Endodermal cell (in vitro differentiated cells): ENCODE measurements around the gene PLAC8L1. TPM values are rescaled to one million over a fixed set of nuclear protein-coding genes. Genes with fewer than 3 reads are reported as not detected.

Source experiments
- DNase-seq: peaks from one replicate; pipeline ENCODE4 v3.0.0-alpha.2; 2017
- H3K27ac ChIP-seq: 2 replicates; pipeline ENCODE4 v1.5.1; 2013; ENCODE audit warnings: mild to moderate bottlenecking, low read depth, low read length, moderate library complexity
- H3K27me3 ChIP-seq: 2 replicates; pipeline ENCODE4 v1.6.1; 2013; ENCODE audit warnings: mild to moderate bottlenecking, low read length, moderate library complexity; ENCODE audit not compliant: insufficient read depth, control insufficient read depth, poor library complexity, severe bottlenecking
- H3K36me3 ChIP-seq: 2 replicates; pipeline ENCODE4 v1.7.0; 2013; ENCODE audit warnings: mild to moderate bottlenecking, low read length, moderate library complexity; ENCODE audit not compliant: control insufficient read depth, insufficient read depth
- H3K4me1 ChIP-seq: one replicate; pipeline ENCODE4 v1.7.0; 2013; ENCODE audit warnings: low read length; ENCODE audit not compliant: control insufficient read depth, insufficient read depth
- H3K4me3 ChIP-seq: 2 replicates; pipeline ENCODE4 v1.5.1; 2013; ENCODE audit warnings: mild to moderate bottlenecking, low read length, moderate library complexity
- H3K9ac ChIP-seq: 2 replicates; pipeline ENCODE4 v1.6.1; 2013; ENCODE audit warnings: mild to moderate bottlenecking, low read length, moderate library complexity; ENCODE audit not compliant: poor library complexity, severe bottlenecking; ENCODE audit errors: extremely low read depth
- H3K9me3 ChIP-seq: 2 replicates; pipeline ENCODE4 v1.6.1; 2013; ENCODE audit warnings: mild to moderate bottlenecking, low read length, moderate library complexity; ENCODE audit not compliant: control insufficient read depth
- H3K27ac Mint-ChIP-seq: 2 replicates; pipeline ENCODE4 v1.8.0; 2020; ENCODE audit warnings: mixed read lengths
- H3K27me3 Mint-ChIP-seq: 2 replicates; pipeline ENCODE4 v1.8.0; 2021; ENCODE audit warnings: mild to moderate bottlenecking, mixed read lengths; ENCODE audit not compliant: insufficient read depth
- H3K36me3 Mint-ChIP-seq: 2 replicates; pipeline ENCODE4 v1.8.0; 2020; ENCODE audit warnings: low read depth, mixed read lengths
- H3K4me1 Mint-ChIP-seq: 2 replicates; pipeline ENCODE4 v1.8.0; 2020; ENCODE audit warnings: mixed read lengths
- H3K4me3 Mint-ChIP-seq: 2 replicates; pipeline ENCODE4 v1.8.0; 2020; ENCODE audit warnings: mild to moderate bottlenecking, moderate library complexity, mixed read lengths
- H3K9me3 Mint-ChIP-seq: 2 replicates; pipeline ENCODE4 v1.8.0; 2020; ENCODE audit warnings: mild to moderate bottlenecking, mixed read lengths
- CTCF ChIP-seq: fragments of 200-600 bp; sonication (generic); conservative IDR thresholded peaks from 2 replicates; pipeline ENCODE4 v1.5.0; 2021; ENCODE audit warnings: antibody characterized with exemption, mild to moderate bottlenecking
- WGBS, 2 experiments: methylation state at CpG; one replicate each; pipeline versions ENCODE4 v1.1.5 to v1.1.7; 2013; ENCODE audit warnings: missing lambda C conversion rate in 2 of 2, mixed read lengths in 1 of 2; ENCODE audit not compliant: insufficient coverage in 1 of 2, insufficient read length in 1 of 2; 5-methylcytosine and 5-hydroxymethylcytosine counted together
- total RNA-seq, 2 donors: library from RNA; stranded (reverse); fragmentation: NEBNext Ultra II Directional in 1 of 2; extraction: Animal tissue kit (Norgen Biotek cat#: 25700) in 1 of 2; gene quantifications; 2 replicates in 1 of 2; 3 replicates in 1 of 2; pipeline ENCODE4 v1.2.1, GENCODE V29; 2021

The PLAC8L1 gene
- total RNA-seq, 2 donors from 2014 or later = 1.00 to 1.5 TPM

GRCh38 chr5:146071171-146071570, 34.2 kb downstream of the PLAC8L1 start:
- Histone ChIP-seq H3K27ac (no peak overlapping the region), H3K27me3 (no peaks in the 10 kb centered on the region), H3K4me3 (no peak overlapping the region), H3K9me3 (no peaks in the 10 kb centered on the region), H3K36me3 (no peaks in the 10 kb centered on the region), H3K4me1 (no peaks in the 10 kb centered on the region), H3K9ac (no peak overlapping the region)
- no peak overlapping the region for H3K4me3 Mint-ChIP-seq
- H3K27ac Mint-ChIP-seq = no peak overlapping the region
- H3K36me3 Mint-ChIP-seq = no peaks in the 10 kb centered on the region
- no peak for TF ChIP-seq CTCF
- H3K27me3 Mint-ChIP-seq = peaks cover 39% of the 10 kb centered on the region
- peaks cover 18% of the 10 kb centered on the region for H3K4me1 Mint-ChIP-seq
- whole genome bisulfite sequencing, 2 experiments = 72% methylated on average over 4 of the region's 4 CpGs; no CpG with 5 or more reads in 1 of the 2 experiments
- no peaks in the 10 kb centered on the region for H3K9me3 Mint-ChIP-seq
- no peak for DNase-seq

- TF ChIP-seq CTCF = no peak
- DNase-seq = no peak
- Histone ChIP-seq H3K9ac (no peak overlapping the region), H3K4me3 (no peak overlapping the region), H3K9me3 (no peaks in the 10 kb centered on the region), H3K27ac (no peak overlapping the region), H3K36me3 (no peaks in the 10 kb centered on the region), H3K27me3 (no peaks in the 10 kb centered on the region), H3K4me1 (no peaks in the 10 kb centered on the region)
- no peak overlapping the region for H3K4me3 Mint-ChIP-seq
- H3K36me3 Mint-ChIP-seq = no peaks in the 10 kb centered on the region
- H3K27ac Mint-ChIP-seq = no peak overlapping the region
- H3K9me3 Mint-ChIP-seq = no peaks in the 10 kb centered on the region
- H3K4me1 Mint-ChIP-seq = peaks cover 13% of the 10 kb centered on the region
- H3K27me3 Mint-ChIP-seq = peaks cover 39% of the 10 kb centered on the region
- WGBS, 2 experiments = 89 to 94% methylated on average over 2 to 3 of the region's 3 CpGs
Observed at GRCh38 chr5:146070746-146071145, 34.6 kb downstream of the PLAC8L1 start.

GRCh38 chr5:146069780-146070099, 35.6 kb downstream of the PLAC8L1 start:
- TF ChIP-seq CTCF = no peak
- Histone ChIP-seq H3K9me3 (no peaks in the 10 kb centered on the region), H3K36me3 (no peaks in the 10 kb centered on the region), H3K27ac (no peak overlapping the region), H3K27me3 (no peaks in the 10 kb centered on the region), H3K9ac (no peak overlapping the region), H3K4me3 (no peak overlapping the region), H3K4me1 (no peaks in the 10 kb centered on the region)
- no peak overlapping the region for H3K27ac Mint-ChIP-seq
- 91 to 100% methylated on average over 1 to 2 of the region's 2 CpGs for WGBS, 2 experiments
- H3K9me3 Mint-ChIP-seq = no peaks in the 10 kb centered on the region
- H3K4me1 Mint-ChIP-seq = peaks cover 12% of the 10 kb centered on the region
- H3K4me3 Mint-ChIP-seq = no peak overlapping the region
- H3K36me3 Mint-ChIP-seq = no peaks in the 10 kb centered on the region
- DNase-seq = no peak
- H3K27me3 Mint-ChIP-seq = peaks cover 39% of the 10 kb centered on the region
